HepG2 (cell line): ENCODE data around the gene MMP28. TPM values are rescaled to one million over a fixed set of nuclear protein-coding genes. Genes with fewer than 3 reads are reported as not detected.

ENCODE experiments used
- AHDC1 ChIP-seq: sonication (generic); formaldehyde crosslinking; IDR thresholded peaks from 2 replicates; pipeline ENCODE4 v1.5.1; 2020; ENCODE audit warnings: mild to moderate bottlenecking, missing genetic modification reagents, borderline replicate concordance
- CBX5 ChIP-seq: sonication (generic); formaldehyde crosslinking; IDR thresholded peaks from 2 replicates; pipeline ENCODE4 v1.4.0; 2020; ENCODE audit warnings: missing genetic modification reagents, borderline replicate concordance
- FOXA3 ChIP-seq: IDR thresholded peaks from 2 replicates; pipeline ENCODE4 v1.6.1; 2016; ENCODE audit warnings: missing genetic modification reagents, missing compliant biosample characterization
- HMGXB4 ChIP-seq, 2 experiments: sonication (generic) in 1 of 2; formaldehyde crosslinking in 1 of 2; IDR thresholded peaks; 2 replicates each; pipeline versions ENCODE4 v1.4.0 to v1.6.1; 2018 to 2020; ENCODE audit warnings: missing genetic modification reagents in 2 of 2, borderline replicate concordance in 1 of 2, low read depth in 1 of 2, mild to moderate bottlenecking in 1 of 2, missing biosample characterization in 1 of 2
- HOXA3 ChIP-seq: sonication (generic); formaldehyde crosslinking; IDR thresholded peaks from 2 replicates; pipeline ENCODE4 v1.5.0; 2020; ENCODE audit warnings: missing genetic modification reagents
- MEIS2 ChIP-seq: sonication (generic); formaldehyde crosslinking; IDR thresholded peaks from 2 replicates; pipeline ENCODE4 v1.9.0; 2021; ENCODE audit warnings: mild to moderate bottlenecking, missing genetic modification reagents
- PAX8 ChIP-seq: sonication (generic); formaldehyde crosslinking; IDR thresholded peaks from 2 replicates; pipeline ENCODE4 v1.8.0; 2022; ENCODE audit warnings: mild to moderate bottlenecking, missing genetic modification reagents, borderline replicate concordance
- PREB ChIP-seq: sonication (generic); formaldehyde crosslinking; IDR thresholded peaks from 2 replicates; pipeline ENCODE4 v1.4.0; 2020; ENCODE audit warnings: missing genetic modification reagents
- SALL2 ChIP-seq: sonication (generic); formaldehyde crosslinking; IDR thresholded peaks from 2 replicates; pipeline ENCODE4 v1.8.1; 2023; ENCODE audit warnings: mild to moderate bottlenecking, missing genetic modification reagents, inconsistent platforms
- THAP9 ChIP-seq: sonication (generic); formaldehyde crosslinking; IDR thresholded peaks from 2 replicates; pipeline ENCODE4; 2020; ENCODE audit warnings: missing genetic modification reagents, mild to moderate bottlenecking, borderline replicate concordance
- YEATS2 ChIP-seq: sonication (generic); formaldehyde crosslinking; IDR thresholded peaks from 2 replicates; pipeline ENCODE4 v1.4.0; 2020; ENCODE audit warnings: missing genetic modification reagents, borderline replicate concordance
- ZFYVE20 ChIP-seq: sonication (generic); formaldehyde crosslinking; IDR thresholded peaks from 2 replicates; pipeline ENCODE4 v1.8.0; 2023; ENCODE audit warnings: low read depth, mild to moderate bottlenecking, moderate library complexity, missing genetic modification reagents, borderline replicate concordance
- ZNF329 ChIP-seq: sonication (generic); formaldehyde crosslinking; IDR thresholded peaks from 2 replicates; pipeline ENCODE4 v1.9.0; 2021; ENCODE audit warnings: low read depth, mild to moderate bottlenecking, missing genetic modification reagents
- ZNF496 ChIP-seq: sonication (generic); formaldehyde crosslinking; IDR thresholded peaks from 2 replicates; pipeline ENCODE4 v1.8.1; 2023; ENCODE audit warnings: mild to moderate bottlenecking, moderate library complexity, missing genetic modification reagents; ENCODE audit not compliant: insufficient replicate concordance
- ZSCAN21 ChIP-seq: sonication (generic); formaldehyde crosslinking; IDR thresholded peaks from 2 replicates; pipeline ENCODE4 v1.8.0; 2022; ENCODE audit warnings: mild to moderate bottlenecking, missing genetic modification reagents, moderate library complexity, borderline replicate concordance
- polyA plus RNA-seq, 8 experiments: library from polyadenylated mRNA; depleted of rRNA in 3 of 8; stranded (reverse) in 7 of 8; unstranded in 1 of 8; fragments of >200 nt; fragmentation: Illumina TruSeq in 4 of 8; extraction: Trizol in 4 of 8; gene quantifications; 2 replicates each; pipeline versions ENCODE4 v1.2.1 to v1.2.3, GENCODE V29; 2011 to 2016; ENCODE audit warnings: low read depth in 4 of 8, missing spikeins in 1 of 8, mixed read lengths in 1 of 8; ENCODE audit not compliant: insufficient read depth in 1 of 8
- total RNA-seq, 5 experiments: library from RNA; depleted of rRNA; stranded (reverse); fragments of >200 nt; fragmentation: Illumina TruSeq; extraction: Trizol; gene quantifications; 2 replicates each; pipeline ENCODE4 v1.2.3, GENCODE V29; 2016; ENCODE audit warnings: low read depth in 1 of 5

The MMP28 gene
- total and polyA plus RNA-seq, 2 of the 13 experiments (the other 11 are each of a cell fraction or from before 2014, with no cell fraction given) = not detected

- TF ChIP-seq ZSCAN21 (peak; percentile 82), SALL2 (CRISPR knock-in tag) (peak; percentile 55; the same call in 1 of the 2 replicates), YEATS2 (CRISPR knock-in tag) (no peak), PAX8 (CRISPR knock-in tag) (no peak), HOXA3 (peak; percentile 85), AHDC1 (CRISPR knock-in tag) (no peak), FOXA3 (CRISPR knock-in tag) (0 out of 2 replicates have a peak, but pooled peaks have one; percentile 35), THAP9 (CRISPR knock-in tag) (peak; percentile 43; the same call in 1 of the 2 replicates), ZNF496 (CRISPR knock-in tag) (no peak), PREB (CRISPR knock-in tag) (0 out of 2 replicates have a peak, but pooled peaks have one; percentile 72), ZFYVE20 (CRISPR knock-in tag) (no peak), HMGXB4 (CRISPR knock-in tag; IDR thresholded peaks at IDR 0.05; ENCODE audit: borderline replicate concordance in 1 of 2, low read depth in 1 of 2) (peak; percentile 88 to 98; a peak in 3 of 4 replicates), MEIS2 (CRISPR knock-in tag) (peak; percentile 47; the same call in 1 of the 2 replicates), CBX5 (CRISPR knock-in tag) (peak; percentile 60; the same call in 1 of the 2 replicates), ZNF329 (CRISPR knock-in tag) (peak; percentile 80)
Observed at GRCh38 chr17:35764123-35764991, 31.1 kb downstream of the MMP28 start (continued).
